Psoas muscle (tissue), 8 donors: ENCODE results near the gene LTBP4. TPM values are rescaled to one million over a fixed set of nuclear protein-coding genes. Genes with fewer than 3 reads are reported as not detected.

Source experiments
- ATAC-seq, 4 donors: fragments of 200-7000 bp; cut with Tn5 transposase; one replicate each; pipeline ENCODE4 v1.9.1; 2020; ENCODE audit warnings: moderate library complexity in 3 of 4, mild to moderate bottlenecking in 2 of 4
- DNase-seq, 2 donors: peaks; one replicate each; pipeline ENCODE4 v3.0.0-alpha.2; 2020
- H3K27ac ChIP-seq: fragments of 200-600 bp; one replicate; pipeline ENCODE4 v1.8.0; 2022
- H3K27me3 ChIP-seq, 3 donors: fragments of 200-600 bp in 1 of 3; one replicate each; pipeline versions ENCODE4 v1.6.1 to v1.8.0; 2013 to 2022; ENCODE audit warnings: low read length in 2 of 3, mild to moderate bottlenecking in 2 of 3, moderate library complexity in 1 of 3; ENCODE audit not compliant: insufficient read depth in 3 of 3
- H3K36me3 ChIP-seq, 2 donors: fragments of 200-600 bp in 1 of 2; one replicate each; pipeline versions ENCODE4 v1.6.1 to v1.8.0; 2013 to 2022; ENCODE audit warnings: low read depth in 1 of 2, mild to moderate bottlenecking in 1 of 2, moderate library complexity in 1 of 2; ENCODE audit not compliant: insufficient read depth in 1 of 2
- H3K4me1 ChIP-seq: fragments of 200-600 bp; one replicate; pipeline ENCODE4 v1.8.0; 2022
- H3K4me3 ChIP-seq: fragments of 200-600 bp; one replicate; pipeline ENCODE4 v1.8.0; 2022; ENCODE audit warnings: mild to moderate bottlenecking
- H3K9me3 ChIP-seq: fragments of 200-600 bp; one replicate; pipeline ENCODE4 v1.8.0; 2022
- CTCF ChIP-seq: fragments of 200-600 bp; IDR thresholded peaks from one replicate; pipeline ENCODE4 v1.8.0; 2022; ENCODE audit warnings: antibody characterized with exemption
- WGBS, 3 donors: extraction: QIAGEN DNeasy Blood & Tissue Kit; methylation state at CpG; one replicate each; pipeline versions ENCODE4 v1.1.6 to v1.1.7; 2013; 5-methylcytosine and 5-hydroxymethylcytosine counted together
- intact Hi-C, 2 donors: fragments of 100-400 bp; cut with DNase I; formaldehyde crosslinking; loops; one replicate each; pipeline versions ENCODE4 v1.11.0 to v1.14.2; 2022
- polyA plus RNA-seq, 3 donors: library from polyadenylated mRNA; stranded (reverse); fragments of 200-250 nt; gene quantifications; one replicate each; pipeline ENCODE4 v1.2.3, GENCODE V29; 2013
- total RNA-seq, 4 donors: library from RNA; stranded (reverse); fragmentation: NEBNext Ultra II Directional in 2 of 4; extraction: Animal tissue kit (Norgen Biotek cat#: 25700) in 2 of 4; gene quantifications; one replicate each; pipeline versions ENCODE4 v1.2.1 to v1.2.4, GENCODE V29; 2021 to 2023
- donor health status: healthy with polysubstance abuse.
- donor health status: DM: no; HTN: no; CAD: no; lungs with moderate emphysema.
- donor health status: Bipolar disorder and iron deficiency.
- donor health status: healthy.
- donor health status: DM: yes; HTN: yes; CAD: no.
- donor health status: DM: no; HTN: no; CAD: no.
- donor health status: DM: no; HTN: no; CAD: no.
- donor health status: DM: yes; HTN: yes; CAD: no.

The LTBP4 gene
- total and polyA plus RNA-seq, 7 donors = 16.0 to 55.8 (median 24.1) TPM

GRCh38 chr19:40608240-40608621, 7.1 kb downstream of the LTBP4 start:
- Histone ChIP-seq H3K9me3 (no peaks in the 10 kb centered on the region), H3K4me1 (peaks cover 34% of the 10 kb centered on the region), H3K27me3 (peaks cover 0 to 2% (median 0%) of the 10 kb centered on the region in 3 donors), H3K27ac (no peak overlapping the region), H3K4me3 (no peak overlapping the region), H3K36me3 (no peaks in the 10 kb centered on the region)
- no peak for ATAC-seq
- TF ChIP-seq CTCF = no peak
- intact Hi-C loops = no loop called here
- WGBS, 3 donors = 81 to 87% (median 86%) methylated on average over 14 of the region's 14 CpGs
- DNase-seq = no peak

- Histone ChIP-seq H3K27me3 (peaks cover 0 to 2% (median 0%) of the 10 kb centered on the region in 3 donors), H3K4me1 (peaks cover 29% of the 10 kb centered on the region), H3K27ac (no peak overlapping the region), H3K36me3 (no peaks in the 10 kb centered on the region), H3K4me3 (no peak overlapping the region), H3K9me3 (no peaks in the 10 kb centered on the region)
- WGBS, 3 donors = 73 to 83% (median 78%) methylated on average over 4 of the region's 4 CpGs
- ATAC-seq (no peak), DNase-seq (no peak)
- intact Hi-C loops = no loop called here
- TF ChIP-seq CTCF = no peak
Measured at GRCh38 chr19:40608957-40609356, 7.8 kb downstream of the LTBP4 start.

- ATAC-seq (peak; percentile 49 to 87 (median 76)), DNase-seq (peak; percentile 87 to 95)
- TF ChIP-seq CTCF = no peak
- H3K4me3 ChIP-seq = peak overlapping the region; percentile 61
- 14 to 28% (median 24%) methylated on average over 34 to 50 of the region's 50 CpGs for WGBS, 3 donors
- H3K4me1 ChIP-seq = peaks cover 22% of the 10 kb centered on the region
- no peaks in the 10 kb centered on the region for H3K36me3 ChIP-seq
- H3K9me3 ChIP-seq = no peaks in the 10 kb centered on the region
- intact Hi-C loops = no loop called here
- H3K27ac ChIP-seq = peak overlapping the region; percentile 66
- H3K27me3 ChIP-seq = peaks cover 0 to 2% (median 0%) of the 10 kb centered on the region in 3 donors
Measured at GRCh38 chr19:40609561-40610395, 8.6 kb downstream of the LTBP4 start.

GRCh38 chr19:40610396-40611064, 9.4 kb downstream of the LTBP4 start:
- WGBS, 3 donors = 19 to 23% (median 20%) methylated on average over 29 of the region's 29 CpGs
- Histone ChIP-seq H3K27ac (peak overlapping the region; percentile 66), H3K4me1 (peaks cover 15% of the 10 kb centered on the region), H3K36me3 (no peaks in the 10 kb centered on the region), H3K4me3 (peak overlapping the region; percentile 61), H3K27me3 (peaks cover 0 to 2% (median 0%) of the 10 kb centered on the region in 3 donors), H3K9me3 (no peaks in the 10 kb centered on the region)
- peak; percentile 72 to 88 for DNase-seq
- peak; percentile 54 to 71 (median 60) for ATAC-seq
- TF ChIP-seq CTCF = no peak
- intact Hi-C loops = no loop called here
